ENCODE data around the gene ANKRD13B. TPM values are rescaled to one million over a fixed set of nuclear protein-coding genes. Genes with fewer than 3 reads are reported as not detected.

The ANKRD13B gene
- total RNA-seq, 1 experiment from 2014 or later: 17.9 TPM

GRCh38 chr17:29576214-29577000 is 16.5 kb upstream of the ANKRD13B start:
- Mint-ChIP-seq H3K27ac (ENCODE audit: low read depth, unreplicated experiment) (no peak overlapping the region), H3K4me3 (ENCODE audit: unreplicated experiment) (no peak overlapping the region), H3K27me3 (ENCODE audit: insufficient read depth, unreplicated experiment) (no peaks in the 10 kb centered on the region), H3K9me3 (ENCODE audit: unreplicated experiment) (no peaks in the 10 kb centered on the region), H3K36me3 (ENCODE audit: insufficient read depth, unreplicated experiment) (peaks cover 45% of the 10 kb centered on the region), H3K4me1 (ENCODE audit: insufficient read depth, unreplicated experiment) (peaks cover 16% of the 10 kb centered on the region)
- no TSS peak for BruUV-seq (replicated peaks)
- no peak for DNase-seq (ENCODE audit: unreplicated experiment)
- TF ChIP-seq CTCF (IDR thresholded peaks at IDR 0.05; ENCODE audit: unreplicated experiment): no peak
- CTCF ChIA-PET: interaction anchor here (0.7 to 1.2 kb wide), 4 partner anchors 14 to 204 kb away, joined by 3 to 5 read pairs (median 3); no protein-coding TSS in a partner anchor
- intact Hi-C loops (cut with micrococcal nuclease): no loop called here
- POLR2A ChIA-PET: interaction anchor here (3.9 kb wide), 1 partner anchor 15 kb away, joined by 15 read pairs; no protein-coding TSS in a partner anchor

- intact Hi-C loops (cut with micrococcal nuclease): no loop called here
- H3K36me3 Mint-ChIP-seq (ENCODE audit: insufficient read depth, unreplicated experiment): peaks cover 45% of the 10 kb centered on the region
- no peak for DNase-seq (ENCODE audit: unreplicated experiment)
- no TSS peak for BruUV-seq (replicated peaks)
- H3K27me3 Mint-ChIP-seq (ENCODE audit: insufficient read depth, unreplicated experiment): no peaks in the 10 kb centered on the region
- peaks cover 16% of the 10 kb centered on the region for H3K4me1 Mint-ChIP-seq (ENCODE audit: insufficient read depth, unreplicated experiment)
- TF ChIP-seq CTCF (IDR thresholded peaks at IDR 0.05; ENCODE audit: unreplicated experiment): no peak
- ChIA-PET POLR2A (interaction anchor here (3.9 kb wide), 1 partner anchor 14 kb away, joined by 15 read pairs; no protein-coding TSS in a partner anchor), CTCF (interaction anchor here (0.8 to 1.2 kb wide), 3 partner anchors 14 to 203 kb away, joined by 3 to 5 read pairs (median 3); no protein-coding TSS in a partner anchor)
- H3K4me3 Mint-ChIP-seq (ENCODE audit: unreplicated experiment): no peak overlapping the region
- no peaks in the 10 kb centered on the region for H3K9me3 Mint-ChIP-seq (ENCODE audit: unreplicated experiment)
- no peak overlapping the region for H3K27ac Mint-ChIP-seq (ENCODE audit: low read depth, unreplicated experiment)
These were observed 15.9 kb upstream of the ANKRD13B start for GRCh38 chr17:29577001-29577370.

- ChIA-PET POLR2A (interaction anchor here (3.9 kb wide), 1 partner anchor 14 kb away, joined by 15 read pairs; no protein-coding TSS in a partner anchor), CTCF (interaction anchor here (0.6 to 6.8 kb wide), 4 partner anchors 14 to 202 kb away, joined by 3 to 89 read pairs (median 3); partner anchors contain the start of gene ANKRD13B)
- peaks cover 22% of the 10 kb centered on the region for H3K4me1 Mint-ChIP-seq (ENCODE audit: insufficient read depth, unreplicated experiment)
- intact Hi-C loops (cut with micrococcal nuclease): no loop called here
- no TSS peak for BruUV-seq (replicated peaks)
- peaks cover 45% of the 10 kb centered on the region for H3K36me3 Mint-ChIP-seq (ENCODE audit: insufficient read depth, unreplicated experiment)
- TF ChIP-seq CTCF (IDR thresholded peaks at IDR 0.05; ENCODE audit: unreplicated experiment): no peak
- H3K4me3 Mint-ChIP-seq (ENCODE audit: unreplicated experiment): no peak overlapping the region
- no peaks in the 10 kb centered on the region for H3K9me3 Mint-ChIP-seq (ENCODE audit: unreplicated experiment)
- no peak overlapping the region for H3K27ac Mint-ChIP-seq (ENCODE audit: low read depth, unreplicated experiment)
- DNase-seq (ENCODE audit: unreplicated experiment): no peak
- H3K27me3 Mint-ChIP-seq (ENCODE audit: insufficient read depth, unreplicated experiment): no peaks in the 10 kb centered on the region
These were observed 15.3 kb upstream of the ANKRD13B start for GRCh38 chr17:29577385-29578211.

Measured in MCF 10A (cell line).